HepG2 (cell line): ENCODE measurements around the gene MYCBPAP. TPM values are rescaled to one million over a fixed set of nuclear protein-coding genes. Genes with fewer than 3 reads are reported as not detected.

ENCODE experiments used
- ARID5B ChIP-seq: IDR thresholded peaks from 2 replicates; pipeline ENCODE4 v1.4.0; 2020; ENCODE audit warnings: mild to moderate bottlenecking, missing genetic modification reagents
- CSRNP1 ChIP-seq: sonication (generic); formaldehyde crosslinking; IDR thresholded peaks from 2 replicates; pipeline ENCODE4 v1.8.1; 2023; ENCODE audit warnings: mild to moderate bottlenecking, missing genetic modification reagents
- CSRNP2 ChIP-seq: sonication (generic); formaldehyde crosslinking; conservative IDR thresholded peaks from 2 replicates; pipeline ENCODE4 v1.8.0; 2022; ENCODE audit warnings: low read depth, missing genetic modification reagents
- HNF1A ChIP-seq, 2 experiments: sonication (generic) in 1 of 2; formaldehyde crosslinking in 1 of 2; IDR thresholded peaks; 2 replicates each; pipeline versions ENCODE4 v1.4.0 to v1.6.1; 2016 to 2020; ENCODE audit warnings: borderline replicate concordance in 1 of 2, low read depth in 1 of 2, mild to moderate bottlenecking in 1 of 2, missing genetic modification reagents in 1 of 2
- MAF1 ChIP-seq: sonication (generic); formaldehyde crosslinking; IDR thresholded peaks from 2 replicates; pipeline ENCODE4 v1.5.0; 2020; ENCODE audit warnings: missing genetic modification reagents, borderline replicate concordance
- MEIS1 ChIP-seq: sonication (generic); formaldehyde crosslinking; IDR thresholded peaks from 2 replicates; pipeline ENCODE4 v1.9.0; 2021; ENCODE audit warnings: mild to moderate bottlenecking, missing genetic modification reagents, moderate library complexity, borderline replicate concordance
- RAD51 ChIP-seq: fragments of 450-650 bp; IDR thresholded peaks from 2 replicates; pipeline ENCODE4 v1.6.1; 2016; ENCODE audit warnings: borderline replicate concordance
- RXRA ChIP-seq: sonication (generic); formaldehyde crosslinking; IDR thresholded peaks from 2 replicates; pipeline ENCODE4 v1.5.1; 2020; ENCODE audit warnings: missing genetic modification reagents
- TRAFD1 ChIP-seq: sonication (generic); formaldehyde crosslinking; IDR thresholded peaks from 2 replicates; pipeline ENCODE4 v1.5.1; 2020; ENCODE audit warnings: missing genetic modification reagents, mild to moderate bottlenecking, borderline replicate concordance
- ZFP91 ChIP-seq: sonication (generic); formaldehyde crosslinking; IDR thresholded peaks from 2 replicates; pipeline ENCODE4 v1.9.0; 2022; ENCODE audit warnings: missing genetic modification reagents, mild to moderate bottlenecking, borderline replicate concordance
- ZNF761 ChIP-seq: sonication (generic); formaldehyde crosslinking; conservative IDR thresholded peaks from 2 replicates; pipeline ENCODE4 v1.4.0; 2020; ENCODE audit warnings: mild to moderate bottlenecking, missing genetic modification reagents
- polyA plus RNA-seq, 8 experiments: library from polyadenylated mRNA; depleted of rRNA in 3 of 8; stranded (reverse) in 7 of 8; unstranded in 1 of 8; fragments of >200 nt; fragmentation: Illumina TruSeq in 4 of 8; extraction: Trizol in 4 of 8; gene quantifications; 2 replicates each; pipeline versions ENCODE4 v1.2.1 to v1.2.3, GENCODE V29; 2011 to 2016; ENCODE audit warnings: low read depth in 4 of 8, missing spikeins in 1 of 8, mixed read lengths in 1 of 8; ENCODE audit not compliant: insufficient read depth in 1 of 8
- total RNA-seq, 5 experiments: library from RNA; depleted of rRNA; stranded (reverse); fragments of >200 nt; fragmentation: Illumina TruSeq; extraction: Trizol; gene quantifications; 2 replicates each; pipeline ENCODE4 v1.2.3, GENCODE V29; 2016; ENCODE audit warnings: low read depth in 1 of 5

MYCBPAP gene
- total and polyA plus RNA-seq, 2 of the 13 experiments (the other 11 are each of a cell fraction or from before 2014, with no cell fraction given): 0.22 to 0.24 TPM

- TF ChIP-seq HNF1A (IDR thresholded peaks at IDR 0.05; ENCODE audit: low read depth) (no peak), HNF1A (CRISPR knock-in tag; IDR thresholded peaks at IDR 0.05; ENCODE audit: borderline replicate concordance) (no peak), TRAFD1 (no peak), CSRNP1 (CRISPR knock-in tag) (no peak), RAD51 (peak; percentile 65), CSRNP2 (CRISPR knock-in tag) (no peak), ZFP91 (peak; percentile 76), ZNF761 (no peak), MAF1 (CRISPR knock-in tag) (no peak), RXRA (CRISPR knock-in tag) (peak; percentile 71), ARID5B (CRISPR knock-in tag) (peak; percentile 46), MEIS1 (CRISPR knock-in tag) (no peak)
Observed at GRCh38 chr17:50550661-50551432, 42.6 kb downstream of the MYCBPAP start (continued).
